Tibial artery (tissue), 4 donors: Measurements from ENCODE around the gene CGNL1.

Experiments used
- DNase-seq, 2 donors: peaks; one replicate each; pipeline ENCODE4 v3.0.0-alpha.2; 2019
- H3K27ac ChIP-seq, 2 donors: fragments of 200-600 bp; sonication (generic) in 1 of 2; 1 replicate in 1 of 2; 2 replicates in 1 of 2; pipeline ENCODE4 v1.5.1; 2018 to 2019; ENCODE audit warnings: mild to moderate bottlenecking in 1 of 2
- H3K27me3 ChIP-seq, 2 donors: fragments of 200-600 bp; sonication (generic) in 1 of 2; one replicate each; pipeline versions ENCODE4 v1.5.1 to v1.6.0; 2016 to 2019
- H3K36me3 ChIP-seq, 3 donors: fragments of 200-600 bp; sonication (generic) in 2 of 3; one replicate each; pipeline ENCODE4 v1.5.1; 2016 to 2019; ENCODE audit warnings: mild to moderate bottlenecking in 2 of 3
- H3K4me1 ChIP-seq, 4 donors: fragments of 200-600 bp; sonication (generic) in 2 of 4; 1 replicate in 3 of 4; 2 replicates in 1 of 4; pipeline ENCODE4 v1.5.1; 2016 to 2019
- H3K4me3 ChIP-seq, 2 donors: fragments of 200-600 bp; sonication (generic) in 1 of 2; 1 replicate in 1 of 2; 2 replicates in 1 of 2; pipeline ENCODE4 v1.5.1; 2018 to 2019; ENCODE audit warnings: mild to moderate bottlenecking in 2 of 2
- H3K9me3 ChIP-seq, 3 donors: fragments of 200-600 bp; sonication (generic) in 1 of 3; one replicate each; pipeline ENCODE4 v1.5.1; 2016 to 2019
- intact Hi-C: fragments of 100-400 bp; cut with DNase I; formaldehyde crosslinking; loops from one replicate; pipeline ENCODE4 v1.15.0; 2023; ENCODE audit warnings: low total_unique reads
- TF ChIP-seq, protein P1 (sequence below), 2 experiments: fragments of 200-600 bp in 1 of 2; fragments of 450-650 bp in 1 of 2; IDR thresholded peaks; one replicate each; pipeline ENCODE4 v1.5.1; 2017 to 2019; ENCODE audit warnings: antibody characterized with exemption in 2 of 2, mild to moderate bottlenecking in 1 of 2, moderate library complexity in 1 of 2

The CGNL1 gene

DNA sequence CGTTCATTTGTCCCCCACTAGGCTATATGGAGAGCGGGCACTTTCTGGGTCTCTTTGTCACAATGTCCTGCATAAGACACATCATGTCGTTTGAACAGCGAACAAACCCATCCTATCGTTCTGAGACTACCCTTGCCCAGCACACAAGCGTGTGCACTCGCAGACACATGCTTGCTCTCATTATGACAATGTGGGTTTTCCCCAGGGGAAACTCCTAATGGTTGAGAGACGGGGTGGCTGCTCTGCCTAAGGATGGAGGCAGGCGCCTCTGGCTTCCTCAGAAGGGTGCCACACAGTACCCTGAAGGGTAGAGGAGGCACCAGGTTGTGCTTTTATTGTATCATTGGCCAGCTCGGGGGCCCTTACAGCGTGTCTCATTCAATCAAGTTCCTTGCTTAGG lies 164.4 kb downstream of the CGNL1 start:
- TF ChIP-seq, protein P1, sequence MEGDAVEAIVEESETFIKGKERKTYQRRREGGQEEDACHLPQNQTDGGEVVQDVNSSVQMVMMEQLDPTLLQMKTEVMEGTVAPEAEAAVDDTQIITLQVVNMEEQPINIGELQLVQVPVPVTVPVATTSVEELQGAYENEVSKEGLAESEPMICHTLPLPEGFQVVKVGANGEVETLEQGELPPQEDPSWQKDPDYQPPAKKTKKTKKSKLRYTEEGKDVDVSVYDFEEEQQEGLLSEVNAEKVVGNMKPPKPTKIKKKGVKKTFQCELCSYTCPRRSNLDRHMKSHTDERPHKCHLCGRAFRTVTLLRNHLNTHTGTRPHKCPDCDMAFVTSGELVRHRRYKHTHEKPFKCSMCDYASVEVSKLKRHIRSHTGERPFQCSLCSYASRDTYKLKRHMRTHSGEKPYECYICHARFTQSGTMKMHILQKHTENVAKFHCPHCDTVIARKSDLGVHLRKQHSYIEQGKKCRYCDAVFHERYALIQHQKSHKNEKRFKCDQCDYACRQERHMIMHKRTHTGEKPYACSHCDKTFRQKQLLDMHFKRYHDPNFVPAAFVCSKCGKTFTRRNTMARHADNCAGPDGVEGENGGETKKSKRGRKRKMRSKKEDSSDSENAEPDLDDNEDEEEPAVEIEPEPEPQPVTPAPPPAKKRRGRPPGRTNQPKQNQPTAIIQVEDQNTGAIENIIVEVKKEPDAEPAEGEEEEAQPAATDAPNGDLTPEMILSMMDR (IDR thresholded peaks at IDR 0.05): no peak
- intact Hi-C loops: loop anchor here (5.0 kb wide), 1 partner anchor 198 kb away; no protein-coding TSS in a partner anchor

DNA sequence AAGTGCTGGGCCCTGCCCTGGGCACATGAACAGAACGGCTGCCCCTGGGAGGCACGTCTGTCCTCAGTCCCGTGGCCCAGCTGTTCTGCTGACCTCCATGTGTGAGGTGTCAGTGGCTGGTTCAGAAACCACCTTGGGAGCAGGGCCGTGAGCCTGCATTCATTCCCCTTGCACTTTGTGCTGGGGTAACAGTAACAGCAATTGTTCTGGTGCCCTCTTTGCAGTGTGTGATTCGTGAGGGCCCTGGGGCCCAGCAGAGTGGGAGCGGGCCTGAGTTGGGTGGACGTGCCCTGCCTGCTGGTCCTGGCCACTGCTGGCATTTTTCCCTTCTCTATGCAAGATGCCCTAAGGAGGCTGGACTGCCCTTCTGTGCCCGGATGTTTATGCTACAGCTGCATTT lies 165.0 kb downstream of the CGNL1 start:
- Histone ChIP-seq H3K4me1 (peaks cover 0 to 15% (median 12%) of the 10 kb centered on the region in 4 donors), H3K36me3 (peaks cover 0 to 20% (median 5%) of the 10 kb centered on the region in 3 donors), H3K27ac (no peak overlapping the region), H3K27me3 (no peaks in the 10 kb centered on the region), H3K9me3 (no peaks in the 10 kb centered on the region), H3K4me3 (no peak overlapping the region)
- intact Hi-C loops: loop anchor here (5.0 kb wide), 1 partner anchor 199 kb away; no protein-coding TSS in a partner anchor
- TF ChIP-seq, protein P1 (IDR thresholded peaks at IDR 0.05): no peak
- DNase-seq: no peak

More for the DNA sequence above, 164.4 kb downstream of the CGNL1 start:
- Histone ChIP-seq H3K36me3 (peaks cover 0 to 15% (median under 1%) of the 10 kb centered on the region in 3 donors), H3K4me3 (no peak overlapping the region), H3K9me3 (no peaks in the 10 kb centered on the region), H3K27ac (no peak overlapping the region), H3K4me1 (peaks cover 0 to 15% (median 12%) of the 10 kb centered on the region in 4 donors), H3K27me3 (no peaks in the 10 kb centered on the region)
- no peak for DNase-seq

DNA sequence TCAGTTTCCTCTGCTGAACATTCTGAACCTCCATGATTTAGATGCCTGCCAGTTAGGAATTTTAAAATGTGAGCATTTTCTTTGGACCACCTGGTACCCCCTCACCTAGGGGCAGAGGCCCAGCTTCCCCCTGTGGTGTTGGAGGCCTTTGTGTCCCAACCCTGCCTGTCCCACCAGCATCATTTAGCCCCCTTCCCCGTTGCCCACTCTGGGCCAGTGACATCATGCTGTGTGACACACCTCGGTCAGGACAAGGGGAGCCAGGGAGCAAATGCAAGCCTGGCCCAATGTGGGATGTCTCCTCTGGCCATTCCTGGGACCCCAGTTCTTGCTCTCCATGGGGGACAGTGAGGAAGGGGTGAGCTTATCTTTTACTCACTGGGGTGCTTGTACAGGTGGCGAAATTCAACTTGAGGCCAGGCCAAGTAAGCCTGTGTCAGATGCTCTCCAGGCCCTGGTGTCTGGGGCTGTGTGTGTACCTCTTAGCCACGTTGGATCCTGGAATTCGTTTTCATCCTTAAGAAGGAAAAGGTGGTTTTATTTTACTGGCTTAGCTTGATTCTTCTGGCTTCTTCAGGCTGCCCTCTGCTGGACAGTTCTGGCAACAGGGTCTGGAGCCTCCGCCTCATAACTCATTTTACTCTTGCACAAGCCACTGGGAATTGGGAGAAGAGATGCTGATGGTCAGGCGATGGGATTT lies 165.7 kb downstream of the CGNL1 start:
- Histone ChIP-seq H3K4me1 (peaks cover 0 to 11% (median 8%) of the 10 kb centered on the region in 4 donors), H3K36me3 (peaks cover 0 to 26% (median 5%) of the 10 kb centered on the region in 3 donors), H3K27me3 (no peaks in the 10 kb centered on the region), H3K4me3 (no peak overlapping the region), H3K9me3 (no peaks in the 10 kb centered on the region), H3K27ac (no peak overlapping the region)
- peak; percentile 85 to 88 for DNase-seq
- TF ChIP-seq, protein P1 (IDR thresholded peaks at IDR 0.05): peak; percentile 69 to 81
- intact Hi-C loops: loop anchor here (5.0 kb wide), 1 partner anchor 200 kb away; no protein-coding TSS in a partner anchor

DNA sequence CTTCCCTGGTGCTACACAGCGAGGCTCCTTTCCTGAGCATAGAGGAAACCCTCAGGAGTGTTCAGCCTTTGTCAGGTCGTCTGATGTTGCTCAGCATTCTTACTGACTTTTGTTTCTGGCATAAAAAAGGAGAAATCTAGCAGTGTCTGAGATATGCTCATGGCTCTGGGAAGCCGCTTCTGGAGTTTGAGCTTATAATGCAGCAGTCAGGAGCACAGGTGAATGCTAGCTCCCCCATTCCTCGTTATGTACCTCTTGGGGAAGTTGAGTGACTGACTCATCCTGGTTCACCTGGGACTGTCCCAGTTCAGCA lies 166.2 kb downstream of the CGNL1 start:
- Histone ChIP-seq H3K4me1 (peaks cover 0 to 6% (median 4%) of the 10 kb centered on the region in 4 donors), H3K27ac (no peak overlapping the region), H3K4me3 (no peak overlapping the region), H3K27me3 (no peaks in the 10 kb centered on the region), H3K9me3 (no peaks in the 10 kb centered on the region), H3K36me3 (peaks cover 0 to 31% (median 5%) of the 10 kb centered on the region in 3 donors)
- DNase-seq: no peak
- TF ChIP-seq, protein P1 (IDR thresholded peaks at IDR 0.05): no peak
- intact Hi-C loops: loop anchor here (5.0 kb wide), 1 partner anchor 200 kb away; no protein-coding TSS in a partner anchor

DNA sequence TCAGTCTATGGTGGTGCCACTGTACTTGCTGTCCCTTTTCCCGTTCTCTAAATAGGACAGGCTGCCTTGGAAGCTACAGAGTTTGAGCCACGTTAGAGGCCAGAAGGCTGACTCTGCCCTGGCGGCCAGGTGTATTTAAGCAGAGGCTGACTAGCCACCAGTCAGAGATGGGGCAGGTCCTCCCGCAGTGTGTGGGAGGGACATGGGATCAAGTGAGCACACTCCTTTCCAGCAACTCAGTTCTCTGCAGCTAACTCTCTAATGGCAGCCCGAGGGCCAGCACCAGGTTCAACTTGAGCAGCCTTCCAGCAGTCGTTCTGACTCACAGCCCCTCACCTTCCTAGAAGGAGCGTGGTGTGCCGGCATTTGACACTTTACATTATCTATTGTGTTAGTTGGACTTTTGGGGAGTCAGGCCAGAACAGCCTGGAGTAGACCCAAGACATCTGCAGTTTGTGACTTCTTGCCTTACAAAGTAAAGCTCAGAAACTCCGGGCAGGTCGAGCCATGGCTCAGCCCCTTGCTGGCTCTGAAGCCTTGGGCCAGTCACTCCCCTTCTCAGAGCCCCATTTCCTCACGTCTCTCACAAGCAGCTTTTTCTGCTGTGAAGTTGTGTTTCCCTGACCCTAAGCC lies 168.7 kb downstream of the CGNL1 start:
- no peaks in the 10 kb centered on the region for H3K4me1 ChIP-seq
- H3K36me3 ChIP-seq: peaks cover 0 to 33% (median 5%) of the 10 kb centered on the region in 3 donors
- TF ChIP-seq, protein P1 (IDR thresholded peaks at IDR 0.05): no peak
- no peak for DNase-seq
- no peak overlapping the region for H3K27ac ChIP-seq
- no peaks in the 10 kb centered on the region for H3K9me3 ChIP-seq
- intact Hi-C loops: loop anchor here (5.0 kb wide), 1 partner anchor 203 kb away; no protein-coding TSS in a partner anchor
- H3K4me3 ChIP-seq: no peak overlapping the region
- H3K27me3 ChIP-seq: no peaks in the 10 kb centered on the region
